Activated T-helper 1 cell treated with anti-CD3 and anti-CD28 coated beads, Interleukin-2, amount 50 U/mL, for 16 hours (primary cell): ENCODE results near the gene DOK7.
"Not testable (repeated sequence)": the region's sequence is repeated elsewhere in the genome, so short reads cannot be mapped to it uniquely, and the experiment has no call there.

ENCODE experiments used
- DNase-seq, 2 donors: peaks; one replicate each; pipeline ENCODE4 v3.0.0-alpha.2; 2020; ENCODE audit warnings: low read depth in 1 of 2, low spot score in 1 of 2

DOK7 gene

DNA sequence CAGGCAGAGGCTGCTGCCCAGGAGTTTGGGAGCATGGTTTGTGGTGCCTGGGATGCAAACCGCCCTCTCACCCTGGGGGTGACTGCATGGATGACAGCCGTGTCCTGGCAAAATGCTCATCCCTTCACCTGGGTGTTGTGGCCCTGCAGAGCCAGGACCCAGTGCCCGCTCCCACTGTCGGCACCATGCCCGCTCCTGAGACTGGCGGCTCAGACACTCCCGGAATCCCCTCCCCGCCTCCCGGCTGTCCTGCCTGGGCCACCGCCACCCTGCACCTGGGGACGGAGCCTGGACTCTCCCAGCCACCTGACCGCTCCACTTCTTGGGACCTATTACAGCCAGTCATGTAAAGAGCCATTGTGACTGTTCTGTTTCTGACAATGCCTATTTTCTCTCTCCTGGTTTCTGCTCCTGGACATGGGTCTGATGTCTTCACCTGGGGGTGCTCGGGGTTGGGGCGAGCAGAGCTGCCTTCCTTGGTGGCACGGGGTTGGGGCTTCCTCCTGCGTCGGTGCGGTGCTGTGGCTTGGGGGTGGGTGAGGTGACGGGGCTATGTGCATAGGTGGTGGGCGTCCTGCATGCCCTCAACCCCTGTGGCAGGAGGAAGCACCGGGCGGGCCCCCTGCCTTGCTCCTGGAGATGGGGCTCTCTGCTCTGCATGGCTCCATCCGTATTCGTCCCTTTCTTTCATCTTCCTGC is 38.2 kb downstream of the DOK7 start:
- DNase-seq = no peak

GRCh38 chr4:3501825-3502425 is 38.8 kb downstream of the DOK7 start:
- no peak for DNase-seq

DNA sequence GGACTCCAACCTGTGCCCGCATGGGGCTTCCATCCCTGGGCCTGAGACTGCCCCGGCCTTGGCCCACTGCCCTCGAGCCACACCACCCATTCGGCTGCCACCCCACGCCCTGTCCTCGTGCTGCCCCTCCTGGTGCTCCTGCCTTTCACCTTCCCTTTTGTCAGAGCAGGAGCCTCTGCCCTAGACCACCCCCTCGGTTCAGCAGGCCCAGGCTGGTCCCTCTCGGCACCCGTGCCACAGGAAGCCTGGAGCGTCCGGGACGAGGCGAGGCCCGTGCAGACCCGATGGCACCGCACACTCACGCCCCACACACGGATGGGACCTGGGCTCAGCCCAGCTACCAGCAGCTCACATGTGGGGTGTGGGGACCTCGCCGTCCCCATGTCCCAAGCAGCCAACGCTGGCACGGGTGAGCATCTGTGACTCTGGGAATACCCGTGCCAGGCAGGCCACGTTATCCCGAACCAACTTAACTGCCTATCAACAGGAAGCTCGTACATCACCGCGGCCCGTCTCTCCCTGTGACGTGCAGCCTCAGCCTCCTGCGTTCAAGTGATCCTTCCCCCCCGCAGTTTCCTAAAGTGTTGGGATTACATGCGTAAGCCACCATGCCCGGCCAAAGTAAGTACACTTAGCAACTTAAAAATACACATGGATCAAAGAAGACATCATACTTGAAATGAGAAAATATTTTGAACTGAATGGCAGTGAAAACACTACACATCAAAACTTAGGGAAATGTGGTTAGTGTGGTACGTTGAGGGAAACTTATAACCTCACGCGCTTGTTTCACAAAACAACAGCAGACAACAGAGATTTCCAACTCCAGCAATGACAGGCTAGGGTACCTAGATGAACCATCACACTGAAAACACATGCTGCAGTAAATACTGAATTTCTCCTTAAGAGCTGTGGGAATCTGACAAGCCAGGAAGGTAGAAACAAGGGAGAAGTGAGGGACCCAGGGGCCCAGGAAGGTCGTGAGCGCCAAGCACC is 40.1 kb downstream of the DOK7 start:
- no peak for DNase-seq

DNA sequence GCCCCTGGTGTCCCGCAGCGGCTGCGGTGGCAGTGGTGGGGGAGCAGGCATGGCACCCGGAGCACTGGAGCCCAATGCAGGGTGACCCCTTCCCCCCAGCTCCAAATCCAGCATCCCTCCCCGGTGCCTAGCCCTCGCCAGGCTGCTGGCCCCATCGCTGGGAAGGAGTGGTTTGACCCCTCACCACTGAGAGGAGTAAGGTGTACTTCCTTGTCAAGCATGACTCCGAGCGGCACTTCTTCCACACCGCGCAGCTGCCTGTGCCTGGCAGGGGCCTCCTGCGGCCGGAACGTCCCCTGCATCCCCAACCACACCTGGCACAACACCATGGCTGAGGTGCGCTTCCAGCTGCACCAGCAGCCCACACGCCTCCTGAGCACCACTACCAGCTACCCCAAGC is 42.1 kb downstream of the DOK7 start:
- DNase-seq = no peak

- DNase-seq = no peak
Measured at GRCh38 chr4:3508542-3508941, 45.4 kb downstream of the DOK7 start.

DNA sequence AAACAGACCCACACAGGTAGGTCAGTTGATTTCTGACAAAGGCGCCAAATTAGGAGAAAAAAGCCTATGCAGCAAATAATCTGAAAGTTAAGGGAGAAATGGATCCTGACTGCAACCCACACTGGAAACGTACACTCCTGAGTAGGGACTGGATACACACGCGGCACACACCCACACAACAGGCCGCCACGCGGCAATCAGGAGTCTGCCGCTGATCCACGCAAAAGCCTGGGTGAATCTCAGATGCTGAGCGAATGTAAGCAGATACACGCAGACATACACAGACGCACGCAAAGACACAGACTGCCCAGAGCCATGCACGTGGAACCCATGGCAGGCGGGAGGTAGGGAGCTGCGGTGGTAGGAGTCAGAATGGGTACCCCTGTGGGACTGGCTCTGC is 47.4 kb downstream of the DOK7 start:
- no peak for DNase-seq

DNA sequence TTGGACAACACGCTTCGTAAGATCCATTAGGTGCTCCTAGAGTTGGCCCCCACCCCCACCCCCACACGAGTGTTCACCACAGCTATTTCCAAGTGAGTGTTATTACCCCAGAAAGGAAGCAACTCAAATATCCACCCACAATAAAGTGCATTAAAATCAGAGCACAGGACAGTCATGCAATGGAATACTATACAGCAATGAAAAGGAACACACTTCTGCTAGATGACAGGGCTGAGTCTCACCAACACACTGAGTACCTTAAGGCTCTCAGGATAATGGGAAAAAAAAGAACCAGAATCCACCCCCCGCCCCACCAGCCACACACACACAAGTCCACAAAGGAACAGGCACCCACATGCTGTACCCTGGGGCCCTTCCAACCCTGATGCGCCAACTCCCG is 48.1 kb downstream of the DOK7 start:
- DNase-seq = no peak

- not testable (repeated sequence) for DNase-seq
Measured at GRCh38 chr4:3511601-3512000, 48.5 kb downstream of the DOK7 start.

- DNase-seq = no peak
Measured at GRCh38 chr4:3512279-3512678, 49.2 kb downstream of the DOK7 start.

DNA sequence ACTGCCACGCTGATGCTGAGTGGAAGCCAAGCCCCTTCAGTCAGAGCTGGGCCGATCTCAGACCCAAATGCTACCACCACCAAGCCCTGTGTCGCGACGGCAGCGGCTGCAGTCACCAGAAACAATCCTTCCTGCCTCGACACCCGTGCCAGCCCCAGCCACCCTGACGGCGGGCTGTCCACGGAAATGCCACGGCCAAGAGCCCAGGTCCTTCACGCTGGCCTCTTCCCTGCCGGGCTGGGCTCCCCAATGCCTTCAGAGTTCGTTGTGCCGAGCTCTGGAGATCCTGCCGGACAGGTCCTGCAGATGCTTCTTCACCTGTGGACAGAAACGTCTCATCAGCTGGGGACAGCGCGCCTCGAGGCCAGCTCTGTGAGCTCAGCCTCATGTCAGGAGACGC is 49.6 kb downstream of the DOK7 start:
- DNase-seq = no peak

- DNase-seq = no peak
Measured at GRCh38 chr4:3513807-3514206, 50.7 kb downstream of the DOK7 start.

GRCh38 chr4:3514221-3514780 is 51.2 kb downstream of the DOK7 start:
- DNase-seq = no peak

DNA sequence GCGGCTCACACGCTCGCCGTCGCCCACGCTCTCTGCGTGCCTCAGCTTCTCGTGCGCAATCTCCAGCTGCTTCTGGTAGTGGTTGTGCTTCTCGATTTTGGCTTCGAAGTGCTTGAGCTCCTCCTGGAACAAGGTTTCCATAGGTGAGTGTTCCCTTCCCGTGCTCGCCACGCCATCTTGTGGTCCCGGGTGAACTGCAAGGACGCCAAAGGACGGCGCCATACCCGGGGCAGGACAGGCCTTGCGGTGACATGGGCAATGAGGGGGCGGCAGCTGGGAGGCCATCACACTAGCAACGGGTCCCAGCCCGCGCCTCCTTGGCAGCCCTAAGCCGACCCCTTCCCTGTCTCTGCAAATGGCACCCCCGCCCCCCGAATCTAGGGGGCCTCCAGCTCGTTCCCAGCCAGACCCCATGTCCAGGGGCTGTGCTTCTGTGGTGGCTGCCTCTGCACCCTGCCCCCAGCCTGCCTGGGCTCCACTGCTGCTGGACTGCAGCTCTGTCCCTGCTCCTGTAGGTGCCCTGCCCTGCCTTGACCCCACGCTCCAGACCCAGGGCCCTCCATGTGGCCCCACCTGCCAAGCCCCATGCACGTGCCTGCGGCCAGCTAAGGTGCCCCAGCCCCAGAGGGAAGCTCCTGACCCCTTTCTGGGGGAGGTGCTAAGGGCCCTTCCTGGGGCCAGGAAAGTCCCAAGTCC is 51.8 kb downstream of the DOK7 start:
- DNase-seq = no peak

GRCh38 chr4:3515646-3516045 is 52.5 kb downstream of the DOK7 start:
- no peak for DNase-seq

- no peak for DNase-seq
Measured at GRCh38 chr4:3516061-3516835, 53.1 kb downstream of the DOK7 start.

DNA sequence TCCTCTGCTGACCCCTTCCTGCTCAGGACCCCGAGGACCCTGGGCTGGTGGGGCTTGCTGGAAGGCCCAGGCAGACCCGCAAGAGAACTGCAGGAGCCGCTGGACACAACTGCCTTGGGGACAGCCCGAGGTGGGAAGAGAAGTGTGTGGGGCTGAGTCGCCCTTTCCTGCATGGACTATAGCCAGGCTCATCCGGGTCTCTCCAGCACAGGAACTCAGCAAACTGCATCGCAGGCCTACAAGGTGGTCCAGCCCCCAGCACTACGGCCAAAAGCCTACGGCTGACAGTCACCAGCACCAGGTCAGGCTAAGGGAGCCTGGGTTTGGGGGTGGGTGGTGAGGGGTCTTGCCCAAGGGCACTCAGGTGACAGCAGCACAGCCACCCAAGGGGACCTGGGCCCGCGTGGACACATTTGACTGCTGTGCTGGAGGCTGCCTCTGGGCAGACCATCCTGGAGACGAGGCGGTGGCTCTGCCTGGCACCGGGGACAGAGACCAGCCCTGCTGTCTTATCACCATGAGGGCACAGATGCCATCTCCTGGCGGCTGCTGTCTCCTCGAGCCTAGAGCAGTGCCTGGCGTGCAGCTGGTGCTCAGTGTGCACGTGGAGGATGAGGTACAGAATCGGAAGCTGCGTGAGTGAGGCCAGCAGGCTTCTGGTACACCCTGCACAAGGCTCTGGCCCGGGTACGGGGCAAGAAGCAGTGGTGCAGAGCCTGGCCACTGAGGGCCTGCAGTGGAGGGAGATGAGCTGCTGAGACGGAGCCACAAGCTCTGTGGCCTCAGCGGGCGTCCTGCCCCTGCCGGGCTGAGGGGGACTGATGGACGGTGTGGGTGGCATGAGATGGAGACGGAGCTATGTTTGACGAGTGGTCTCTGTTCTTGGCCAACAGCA is 54.0 kb downstream of the DOK7 start:
- no peak for DNase-seq

DNA sequence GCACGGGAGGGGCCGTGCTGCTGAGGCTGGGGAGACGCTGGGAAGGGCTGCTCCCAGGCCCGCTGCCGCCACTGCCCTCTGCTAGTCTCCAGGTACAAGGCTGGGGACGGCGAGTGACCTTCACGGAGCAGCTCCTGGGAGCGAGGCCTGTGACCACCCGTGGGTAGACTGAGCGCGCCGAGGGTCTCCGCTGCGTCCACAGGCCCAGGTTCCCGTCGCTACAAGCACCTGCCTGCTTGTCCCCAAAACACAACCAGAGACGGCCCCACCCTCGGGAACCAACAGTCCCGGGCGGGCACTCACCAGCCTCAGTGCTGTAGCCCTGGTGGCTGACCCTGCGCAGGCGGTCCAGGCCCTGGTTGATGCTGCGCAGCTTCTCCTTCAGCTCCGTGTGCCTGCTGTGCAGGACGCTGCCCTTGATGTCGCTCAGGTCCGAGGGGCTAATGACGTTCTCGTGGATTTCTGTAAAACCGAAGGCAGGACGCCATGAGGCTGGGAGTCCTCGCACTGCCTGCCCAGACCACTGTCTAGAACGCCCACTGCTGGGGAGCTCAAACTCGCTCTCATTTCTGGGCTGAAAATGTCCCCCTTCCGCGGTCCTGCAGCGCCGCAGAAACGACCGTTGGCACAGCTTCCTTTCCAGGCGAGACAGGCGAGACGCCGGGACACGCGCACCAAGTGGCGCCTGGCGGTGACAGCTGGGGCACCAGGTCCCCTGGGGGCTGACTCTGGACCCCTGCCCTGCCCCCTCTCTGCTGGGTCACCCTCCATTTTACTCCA is 54.8 kb downstream of the DOK7 start:
- no peak for DNase-seq

- DNase-seq = no peak
Measured at GRCh38 chr4:3518511-3518880, 55.4 kb downstream of the DOK7 start.

DNA sequence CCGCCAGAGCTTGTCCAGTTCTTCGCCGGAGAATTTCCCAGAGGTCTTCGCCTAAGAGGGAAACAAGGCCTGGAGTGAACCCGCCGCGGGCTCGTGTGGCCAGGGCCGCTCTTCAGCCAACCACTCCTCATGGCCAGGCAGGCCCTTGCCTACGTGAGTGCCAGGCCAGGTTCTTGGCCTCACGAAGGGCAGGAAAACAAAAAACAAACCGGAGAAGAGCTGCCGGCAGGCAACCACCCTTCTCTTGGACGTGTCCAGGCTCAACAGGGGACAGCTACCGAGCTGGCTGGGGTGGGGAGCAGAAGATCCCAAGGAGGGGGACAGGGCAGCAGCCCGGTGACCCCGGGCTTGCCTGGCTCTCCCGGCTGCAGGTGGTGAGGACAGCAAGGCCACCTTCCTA is 55.8 kb downstream of the DOK7 start:
- DNase-seq = no peak
